Mucosa of descending colon (tissue), 3 donors: Measurements from ENCODE around the gene HTR3E. TPM values are rescaled to one million over a fixed set of nuclear protein-coding genes. Genes with fewer than 3 reads are reported as not detected.
"Not testable (repeated sequence)": the region's sequence is repeated elsewhere in the genome, so short reads cannot be mapped to it uniquely, and the experiment has no call there.

Experiments used
- ATAC-seq: fragments of 200-7000 bp; cut with Tn5 transposase; one replicate; pipeline ENCODE4 v1.9.1; 2020; ENCODE audit warnings: mild to moderate bottlenecking, moderate library complexity
- DNase-seq, 3 donors: peaks; one replicate each; pipeline ENCODE4 v3.0.0-alpha.2; 2020
- H3K36me3 ChIP-seq: fragments of 200-600 bp; one replicate; pipeline ENCODE4 v1.8.0; 2021; ENCODE audit warnings: low read depth, mild to moderate bottlenecking
- H3K4me1 ChIP-seq: fragments of 200-600 bp; one replicate; pipeline ENCODE4 v1.8.0; 2021; ENCODE audit warnings: low read depth, mild to moderate bottlenecking
- H3K4me3 ChIP-seq: fragments of 200-600 bp; one replicate; pipeline ENCODE4 v1.8.0; 2021; ENCODE audit warnings: mild to moderate bottlenecking
- H3K9me3 ChIP-seq: fragments of 200-600 bp; one replicate; pipeline ENCODE4 v1.8.0; 2021; ENCODE audit warnings: mild to moderate bottlenecking
- CTCF ChIP-seq: fragments of 200-600 bp; IDR thresholded peaks from one replicate; pipeline ENCODE4 v1.8.0; 2022; ENCODE audit warnings: antibody characterized with exemption, mild to moderate bottlenecking
- intact Hi-C, 2 donors: fragments of 100-400 bp; cut with DNase I in 1 of 2; cut with micrococcal nuclease in 1 of 2; formaldehyde crosslinking; loops; one replicate each; pipeline versions ENCODE4 v1.11.0 to v1.11.1; 2022; cut with DNase I, micrococcal nuclease
- total RNA-seq, 3 donors: library from RNA; stranded (reverse); fragmentation: NEBNext Ultra II Directional in 2 of 3; extraction: Animal tissue kit (Norgen Biotek cat#: 25700) in 2 of 3; gene quantifications; one replicate each; pipeline versions ENCODE4 v1.2.1 to v1.2.4, GENCODE V29; 2021 to 2023
- donor health status: DM: no; HTN: no; CAD: no; lungs with moderate emphysema.
- donor health status: DM: no; HTN: no; CAD: no.
- donor health status: DM: no; HTN: yes; CAD: no.

Gene HTR3E
- total RNA-seq, 3 donors from 2014 or later, result 0.16 to 0.70 (median 0.35) TPM

DNA sequence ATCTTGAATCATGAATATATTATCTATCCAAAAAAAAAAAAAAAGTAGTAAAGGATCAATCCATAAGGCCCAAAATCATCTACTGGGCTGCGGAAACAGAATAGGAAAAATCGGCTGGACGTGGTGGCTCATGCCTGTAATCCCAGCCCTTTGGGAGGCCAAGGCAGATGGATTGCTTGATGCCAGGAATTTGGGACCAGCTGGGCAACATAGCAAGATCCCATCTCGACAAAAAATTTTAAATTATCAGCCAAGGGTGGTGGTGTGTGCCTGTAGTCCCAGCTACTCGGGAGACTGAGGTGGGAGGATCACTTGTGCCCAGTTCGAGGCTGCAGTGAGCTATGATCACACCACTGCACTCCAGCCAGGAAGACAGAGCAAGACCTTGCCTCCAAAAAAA lies 52.3 kb downstream of the HTR3E start:
- no peak for TF ChIP-seq CTCF
- Histone ChIP-seq H3K9me3 (no peaks in the 10 kb centered on the region), H3K4me1 (no peaks in the 10 kb centered on the region), H3K4me3 (no peak overlapping the region), H3K36me3 (no peaks in the 10 kb centered on the region)
- ATAC-seq, result no peak
- no peak for DNase-seq
- intact Hi-C loops, result no loop called here

DNA sequence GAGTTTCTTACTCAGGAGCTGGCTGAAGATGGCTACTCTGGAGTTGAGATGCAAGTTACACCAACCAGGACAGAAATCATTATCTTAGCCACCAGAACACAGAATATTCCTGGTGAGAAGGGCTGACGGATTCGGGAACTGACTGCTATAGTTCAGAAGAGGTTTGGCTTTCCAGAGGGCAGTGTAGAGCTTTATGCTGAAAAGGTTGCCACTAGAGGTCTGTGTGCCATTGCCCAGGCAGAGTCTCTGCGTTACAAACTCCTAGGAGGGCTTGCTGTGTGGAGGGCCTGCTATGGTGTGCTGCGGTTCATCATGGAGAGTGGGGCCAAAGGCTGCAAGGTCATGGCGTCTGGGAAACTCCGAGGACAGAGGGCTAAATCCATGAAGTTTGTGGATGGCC lies 52.9 kb downstream of the HTR3E start:
- H3K4me1 ChIP-seq, H3K9me3 ChIP-seq, intact Hi-C loops, ATAC-seq, H3K36me3 ChIP-seq, DNase-seq, H3K4me3 ChIP-seq: not testable (repeated sequence)

GRCh38 chr3:184154885-184155643 lies 58.2 kb downstream of the HTR3E start, which contains the start of gene DVL3:
Gene DVL3, plus strand, starts transcription at chr3:184155377. Its CDS starts 259 bp downstream, at chr3:184155636.
- ATAC-seq (peak; percentile 90), DNase-seq (peak; percentile 72 to 84 (median 83))
- Histone ChIP-seq H3K4me3 (peak within 1 kb of the TSS; percentile 63), H3K4me1 (peaks cover 17% of the 10 kb centered on the region), H3K9me3 (no peaks in the 10 kb centered on the region), H3K36me3 (no peaks in the 10 kb centered on the region)
- TF ChIP-seq CTCF, result no peak
- intact Hi-C loops, result no loop called here

DNA sequence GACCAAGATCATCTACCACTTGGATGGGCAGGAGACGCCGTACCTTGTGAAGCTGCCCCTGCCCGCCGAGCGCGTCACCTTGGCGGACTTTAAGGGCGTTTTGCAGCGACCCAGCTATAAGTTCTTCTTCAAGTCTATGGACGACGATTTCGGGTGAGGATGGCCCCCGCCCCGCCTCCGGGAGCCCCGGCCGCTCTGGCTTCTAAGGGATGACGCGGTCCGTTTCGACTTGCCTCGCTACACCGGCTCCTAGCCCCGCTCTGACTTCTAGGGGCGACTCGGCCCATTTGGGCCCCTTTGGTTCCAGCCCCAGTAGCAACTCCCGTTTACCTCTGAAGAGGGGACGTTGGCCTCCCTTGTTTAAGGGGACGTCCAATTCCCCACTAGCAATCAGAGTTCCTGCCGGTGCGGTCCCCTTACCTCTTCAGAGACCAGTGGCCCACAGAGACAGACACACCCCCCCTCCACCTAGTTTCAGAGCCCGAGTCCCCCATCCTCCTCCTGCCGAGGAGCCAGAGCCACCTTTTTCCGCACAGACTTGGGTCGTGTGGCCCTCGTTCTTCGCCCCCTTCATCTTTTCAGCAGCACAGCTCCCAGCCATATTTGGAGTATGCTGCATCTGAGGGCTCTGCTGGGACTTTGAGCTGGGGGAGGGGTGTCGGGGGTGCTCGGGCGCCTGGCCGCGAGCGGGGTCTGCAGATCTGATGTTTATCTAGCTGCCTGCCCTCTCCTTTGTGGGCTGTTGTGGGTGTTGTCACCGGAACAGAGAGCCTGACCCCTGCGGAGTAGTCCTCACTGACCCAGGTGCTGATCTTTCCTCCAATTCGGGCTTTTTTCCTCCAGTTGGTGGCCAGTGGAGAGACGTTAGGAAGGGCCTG lies 59.0 kb downstream of the HTR3E start:
- peak; percentile 44 to 73 (median 49) for DNase-seq
- peaks cover 17% of the 10 kb centered on the region for H3K4me1 ChIP-seq

DNA sequence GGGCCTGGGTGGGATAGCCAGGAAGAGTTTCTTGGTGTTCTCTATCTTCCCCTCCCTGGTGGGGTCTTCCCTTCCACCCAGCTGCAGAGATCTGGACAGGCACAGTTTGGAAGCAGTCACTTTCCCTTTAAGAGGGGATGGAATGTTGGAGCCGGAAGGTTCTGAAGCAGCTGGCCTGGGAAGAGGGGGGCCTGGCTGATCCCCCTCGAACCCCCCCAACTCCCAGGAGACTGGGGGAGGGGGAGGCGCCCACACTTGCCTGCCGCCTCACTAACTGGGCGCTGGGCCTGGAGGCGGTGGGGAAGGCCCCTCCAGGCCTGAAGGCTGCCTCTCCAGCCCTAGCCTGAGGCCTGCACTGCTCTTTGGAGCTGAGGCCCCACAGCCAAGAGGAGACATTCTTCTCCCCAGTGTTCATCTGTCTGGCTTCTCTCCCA lies 59.7 kb downstream of the HTR3E start:
- intact Hi-C loops, result no loop called here

More for the DNA sequence above, 59.0 kb downstream of the HTR3E start:
- ATAC-seq, result peak; percentile 42
- Histone ChIP-seq H3K9me3 (no peaks in the 10 kb centered on the region), H3K36me3 (no peaks in the 10 kb centered on the region), H3K4me3 (peak overlapping the region; percentile 63)
- TF ChIP-seq CTCF, result no peak
- intact Hi-C loops, result no loop called here

More for the DNA sequence above, 59.7 kb downstream of the HTR3E start:
- H3K36me3 ChIP-seq, result no peaks in the 10 kb centered on the region
- TF ChIP-seq CTCF, result no peak
- H3K9me3 ChIP-seq, result no peaks in the 10 kb centered on the region
- ATAC-seq (peak; percentile 46), DNase-seq (peak; percentile 47 to 63 (median 56))
- peaks cover 17% of the 10 kb centered on the region for H3K4me1 ChIP-seq
- peak overlapping the region; percentile 63 for H3K4me3 ChIP-seq

Other genes starting within 250 kb of the HTR3E start
- 10 to 100 TPM; 67.0 to 71.8 (median 68.9) TPM for gene PARL, start 212.2 kb upstream of the HTR3E start, total RNA-seq
- 10 to 100 TPM; 34.4 to 45.7 (median 39.4) TPM for gene ABCC5, start 79.2 kb upstream of the HTR3E start, total RNA-seq
- not detected for gene HTR3D, start 65.3 kb upstream of the HTR3E start, total RNA-seq
- gene HTR3C, start 44.0 kb upstream of the HTR3E start, total RNA-seq, result under 1 TPM in 2 of 3 donors, not detected in 1; 0.17 to 0.41 TPM
- 10 to 100 TPM; 41.4 to 48.6 (median 47.0) TPM for gene EIF2B5, start 38.3 kb downstream of the HTR3E start, total RNA-seq
- gene DVL3, start 58.3 kb downstream of the HTR3E start, total RNA-seq, result 100 to 1,000 TPM in 1 of 3 donors, 10 to 100 TPM in 2; 63.3 to 104 (median 69.1) TPM
- gene AP2M1, start 77.8 kb downstream of the HTR3E start, total RNA-seq, result 100 to 1,000 TPM; 215 to 297 (median 227) TPM
- 10 to 100 TPM; 60.7 to 79.7 (median 72.3) TPM for gene ABCF3, start 89.1 kb downstream of the HTR3E start, total RNA-seq
- gene VWA5B2, start 132.5 kb downstream of the HTR3E start, total RNA-seq, result 1 to 10 TPM in 2 of 3 donors, under 1 TPM in 1; 0.60 to 2.9 (median 2.6) TPM
- 10 to 100 TPM; 30.8 to 39.9 (median 34.5) TPM for gene ALG3, start 151.9 kb downstream of the HTR3E start, total RNA-seq
- 1 to 10 TPM; 2.8 to 5.0 (median 3.2) TPM for gene EEF1AKMT4, start 152.6 kb downstream of the HTR3E start, total RNA-seq
- under 1 TPM in 1 of 3 donors, not detected in 2; 0.95 TPM for gene CAMK2N2, start 164.5 kb downstream of the HTR3E start, total RNA-seq
- 1 to 10 TPM in 1 of 3 donors, under 1 TPM in 1, not detected in 1; 0.19 to 2.2 TPM for gene ECE2, start 179.0 kb downstream of the HTR3E start, total RNA-seq
- gene PSMD2, start 202.2 kb downstream of the HTR3E start, total RNA-seq, result 100 to 1,000 TPM; 160 to 223 (median 176) TPM
- gene EIF4G1, start 217.5 kb downstream of the HTR3E start, total RNA-seq, result 100 to 1,000 TPM; 256 to 305 (median 267) TPM
- gene FAM131A, start 240.5 kb downstream of the HTR3E start, total RNA-seq, result 10 to 100 TPM; 14.1 to 29.8 (median 16.4) TPM